AG20443 (cell line): ENCODE measurements around the gene MYPN.
A peak's percentile ranks its signal among the peaks of the same experiment; 100 is the strongest.
"Not testable (repeated sequence)": the region's sequence is repeated elsewhere in the genome, so short reads cannot be mapped to it uniquely, and the experiment has no call there.

Experiments
- DNase-seq: peaks from one replicate; pipeline ENCODE4 v3.0.0; 2012; ENCODE audit warnings: low spot score, mixed read lengths

The MYPN gene

GRCh38 chr10:68137171-68137570 lies 27.9 kb downstream of the MYPN start:
- peak; percentile 16 for DNase-seq

DNA sequence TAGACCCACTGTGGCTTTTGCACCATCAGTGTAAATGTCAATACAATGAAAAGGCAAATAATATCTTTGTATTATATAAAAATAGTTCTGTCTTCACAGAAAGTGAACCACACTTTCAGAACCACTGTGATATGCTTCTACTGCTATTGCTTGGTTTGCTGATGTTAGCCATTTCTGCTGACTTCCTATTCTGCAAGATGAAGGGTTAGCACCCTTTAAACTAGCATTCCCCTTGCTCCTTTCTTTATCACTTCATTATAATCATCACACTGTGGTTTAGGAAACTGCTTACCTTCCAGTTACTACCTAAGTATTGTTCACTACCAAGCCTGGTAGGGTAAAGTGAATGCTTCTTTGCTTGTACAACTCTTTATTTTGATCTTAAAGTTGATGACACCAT lies 29.2 kb downstream of the MYPN start:
- no peak for DNase-seq

- no peak for DNase-seq
Measured at GRCh38 chr10:68139448-68140272, 30.4 kb downstream of the MYPN start.

- DNase-seq, result no peak
Measured at GRCh38 chr10:68142761-68143160, 33.5 kb downstream of the MYPN start.

DNA sequence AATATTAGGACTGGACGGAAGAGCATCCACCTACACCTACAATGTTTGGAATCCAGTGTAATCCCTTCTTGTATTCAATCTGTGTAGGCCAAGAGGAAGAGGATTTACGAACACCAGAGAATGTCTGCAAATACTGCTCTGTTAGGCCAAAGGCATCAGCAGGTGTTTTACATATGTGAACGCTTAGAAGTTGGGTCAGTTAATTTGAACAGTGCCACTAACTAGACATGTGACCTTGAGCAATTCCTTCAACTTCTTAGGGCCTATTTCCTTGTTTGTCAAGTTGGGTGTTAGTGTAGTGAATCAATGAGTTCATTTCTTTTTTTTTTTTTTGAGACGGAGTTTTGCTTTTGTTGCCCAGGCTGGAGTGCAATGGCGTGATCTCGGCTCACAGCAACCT lies 35.4 kb downstream of the MYPN start:
- no peak for DNase-seq

DNA sequence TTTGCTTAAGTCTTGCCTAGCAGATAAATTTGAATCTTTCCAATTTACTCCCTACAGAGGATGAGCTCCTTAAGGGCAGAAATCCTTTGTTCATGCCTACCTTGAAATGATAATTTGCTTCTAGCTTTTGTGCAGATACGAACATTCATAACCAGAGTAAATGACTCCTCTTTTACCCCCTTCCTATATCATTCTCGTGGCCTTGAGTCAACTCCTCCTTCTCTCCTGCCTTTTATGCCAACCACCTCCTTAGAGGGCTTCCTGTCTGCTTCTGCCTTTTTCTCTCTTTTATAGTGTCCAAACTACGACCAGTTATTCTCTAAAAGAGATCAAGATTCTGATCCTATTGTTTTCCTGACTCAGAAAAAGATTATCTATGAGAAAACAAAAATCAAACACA lies 36.4 kb downstream of the MYPN start:
- DNase-seq, result no peak

DNA sequence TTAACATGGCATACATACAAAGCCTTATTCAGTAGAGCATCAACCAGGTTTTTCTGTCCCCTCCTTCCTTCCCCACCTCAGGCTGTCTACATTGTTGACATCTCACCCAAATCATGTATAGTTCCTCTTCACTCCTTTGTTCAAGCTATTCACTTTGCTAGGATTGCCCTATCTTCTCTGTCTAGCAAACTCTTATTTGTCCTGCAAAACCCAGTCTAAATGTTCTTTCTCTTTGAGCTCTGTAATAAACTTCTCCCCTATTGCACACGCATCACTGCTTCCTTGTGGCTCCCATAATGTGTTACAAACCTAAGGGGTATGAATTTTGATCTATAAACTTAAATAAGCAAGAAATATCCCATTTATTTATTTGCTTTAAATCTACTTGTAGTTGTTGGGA lies 36.8 kb downstream of the MYPN start:
- DNase-seq, result no peak

GRCh38 chr10:68151453-68151852 lies 42.2 kb downstream of the MYPN start:
- no peak for DNase-seq

DNA sequence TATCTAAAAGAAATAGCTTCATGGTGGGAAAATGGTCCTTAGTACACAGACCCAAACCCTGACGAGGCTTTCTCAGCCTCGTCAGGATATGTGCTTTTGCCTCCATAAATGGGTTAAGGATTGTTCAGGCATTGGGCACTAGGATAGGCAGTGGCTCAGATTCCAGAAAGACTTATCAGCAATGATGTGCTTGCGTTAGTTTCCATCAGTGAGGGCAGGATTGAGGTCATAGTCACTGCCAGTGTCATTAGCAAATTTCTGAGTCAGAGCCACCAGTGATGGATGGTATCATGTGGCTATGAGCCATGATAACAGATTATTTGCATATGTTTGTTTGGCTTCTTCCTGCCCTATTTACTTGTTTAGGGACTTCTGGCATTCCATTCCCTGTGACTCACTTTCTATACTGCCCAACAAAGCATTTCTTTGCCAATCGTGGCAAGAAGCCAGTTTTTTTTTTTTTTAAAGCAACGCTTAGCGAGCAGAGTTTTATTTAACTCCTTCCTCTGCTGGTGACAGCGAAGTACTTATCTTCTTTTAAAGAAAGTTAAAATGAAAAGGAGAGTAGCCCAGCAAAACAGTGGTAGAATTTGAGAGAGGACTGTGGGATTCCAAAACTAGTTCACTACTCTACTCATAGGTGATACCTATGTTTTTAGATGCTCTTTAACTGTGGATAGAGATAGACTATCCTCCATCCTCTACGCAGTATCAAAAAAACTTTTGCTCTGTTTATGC lies 44.4 kb downstream of the MYPN start:
- peak; percentile 89 for DNase-seq

- peak; percentile 41 for DNase-seq
Measured at GRCh38 chr10:68154211-68154497, 44.9 kb downstream of the MYPN start.

DNA sequence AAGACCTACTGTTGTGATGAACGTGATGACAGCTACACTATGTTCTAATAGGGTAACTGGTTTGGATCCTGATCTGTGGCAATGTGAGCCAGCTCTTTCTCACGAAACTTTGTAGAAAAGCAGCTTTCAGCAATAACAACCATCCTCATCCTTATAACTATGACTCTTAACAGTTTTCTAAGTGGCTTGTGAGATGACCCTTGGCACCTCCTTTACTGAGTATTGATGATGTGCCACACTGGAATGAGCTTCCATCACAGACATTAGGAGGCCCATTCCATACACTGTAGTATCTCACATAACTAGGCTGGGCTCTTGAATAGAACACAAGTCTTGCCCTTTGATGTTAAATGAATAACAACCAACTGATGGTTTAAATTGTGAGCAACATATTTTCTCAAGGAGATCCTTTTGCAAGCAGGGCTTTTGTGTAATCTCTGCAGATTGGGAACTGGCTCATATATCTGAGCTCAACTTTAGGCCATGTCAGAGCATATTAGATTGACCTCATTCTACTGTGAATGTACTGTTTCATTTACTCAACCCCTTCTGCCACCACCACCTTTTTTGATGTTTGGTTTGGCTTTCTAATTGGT lies 46.4 kb downstream of the MYPN start:
- DNase-seq, result peak; percentile 20

DNA sequence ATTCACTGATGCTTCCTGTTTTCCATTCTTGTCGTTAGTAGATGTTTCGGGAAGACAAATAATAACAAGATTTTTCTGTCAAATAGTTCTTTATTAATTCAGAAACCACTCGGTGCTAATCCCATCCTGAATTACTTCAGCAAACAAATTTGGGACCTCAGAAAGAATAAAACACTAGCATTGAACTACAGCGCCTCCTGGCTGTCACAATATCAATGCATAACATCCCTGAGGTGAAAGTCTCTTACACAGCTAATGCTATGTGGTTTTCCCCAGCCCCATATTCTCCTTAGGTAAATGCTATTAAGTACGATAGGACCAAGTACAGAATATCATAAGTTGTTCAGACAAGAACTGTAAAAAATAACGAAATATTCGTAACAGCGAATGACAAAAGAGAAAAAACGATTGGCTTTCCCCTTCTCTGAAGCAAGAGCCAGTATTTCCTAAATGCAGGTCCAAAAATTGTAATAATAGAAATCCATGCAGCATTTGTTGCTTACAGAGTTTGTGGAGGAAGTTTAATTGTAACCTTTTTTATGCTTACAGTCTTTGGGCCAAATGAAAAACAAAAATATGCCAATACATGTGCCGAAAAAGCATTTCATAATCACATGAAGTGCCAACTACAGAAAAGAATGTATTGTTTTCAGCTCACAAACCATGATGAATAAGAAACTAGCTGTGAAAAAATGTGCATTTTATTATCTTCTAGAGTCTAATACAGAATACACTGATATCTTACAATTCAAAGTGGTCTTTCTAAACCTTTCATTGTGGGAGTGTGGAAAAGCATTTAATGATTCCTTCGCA lies 47.3 kb downstream of the MYPN start:
- peak; percentile 45 for DNase-seq

DNA sequence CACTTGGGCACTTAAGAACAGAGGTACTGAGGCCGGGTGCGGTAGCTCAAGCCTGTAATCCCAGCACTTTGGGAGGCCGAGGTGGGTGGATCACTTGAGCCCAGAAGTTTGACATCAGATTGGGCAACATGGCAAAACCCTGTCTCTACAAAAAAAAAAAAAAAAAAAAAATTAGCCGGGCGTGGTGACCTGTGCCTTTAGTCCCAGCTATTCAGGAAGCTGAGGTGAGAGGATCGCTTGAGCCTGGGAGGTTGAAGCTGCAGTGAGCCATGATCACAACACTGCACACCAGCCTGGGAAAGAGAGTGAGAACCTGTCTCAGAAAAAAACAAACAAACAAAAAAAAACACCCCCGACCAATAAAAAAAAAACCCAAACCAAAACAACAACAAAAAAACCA lies 48.2 kb downstream of the MYPN start:
- not testable (repeated sequence) for DNase-seq

DNA sequence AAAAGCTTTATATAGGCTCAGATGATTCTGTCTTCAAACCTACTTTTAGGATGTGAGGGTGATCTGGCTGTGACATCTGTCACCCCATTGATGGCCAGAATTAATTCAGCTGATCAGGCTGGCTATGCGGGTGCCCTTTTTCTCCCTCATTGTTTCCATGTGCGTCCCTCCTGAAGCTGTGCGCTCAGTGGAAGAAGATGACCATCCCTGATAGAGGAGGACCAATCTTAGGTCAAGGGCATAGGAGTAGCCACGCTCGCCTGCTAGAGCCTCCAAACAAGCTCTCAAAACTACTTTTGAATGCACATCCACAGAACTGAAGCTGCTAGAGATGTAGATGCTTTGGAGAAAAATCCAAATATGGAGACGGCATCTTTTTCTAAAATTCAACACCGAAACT lies 48.7 kb downstream of the MYPN start:
- DNase-seq, result no peak

DNA sequence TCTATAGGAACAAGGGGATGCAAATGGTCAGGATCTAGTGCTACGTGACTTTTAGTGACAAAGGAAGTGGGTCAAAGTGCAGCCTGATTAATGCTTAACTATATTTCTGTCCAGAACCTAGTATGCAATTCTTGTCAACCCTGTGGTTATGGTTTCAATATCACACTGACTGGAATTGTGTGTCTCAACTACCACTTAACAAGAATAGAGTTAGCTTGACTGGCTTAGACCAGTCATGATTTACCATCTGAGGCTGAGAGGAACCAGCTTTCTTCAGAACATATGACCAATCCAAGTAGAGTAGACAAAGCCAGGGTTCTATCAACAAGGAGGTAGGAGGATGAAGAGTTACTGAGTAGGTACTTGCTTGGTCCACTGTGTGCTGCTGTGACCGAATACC lies 54.4 kb downstream of the MYPN start:
- DNase-seq, result no peak

DNA sequence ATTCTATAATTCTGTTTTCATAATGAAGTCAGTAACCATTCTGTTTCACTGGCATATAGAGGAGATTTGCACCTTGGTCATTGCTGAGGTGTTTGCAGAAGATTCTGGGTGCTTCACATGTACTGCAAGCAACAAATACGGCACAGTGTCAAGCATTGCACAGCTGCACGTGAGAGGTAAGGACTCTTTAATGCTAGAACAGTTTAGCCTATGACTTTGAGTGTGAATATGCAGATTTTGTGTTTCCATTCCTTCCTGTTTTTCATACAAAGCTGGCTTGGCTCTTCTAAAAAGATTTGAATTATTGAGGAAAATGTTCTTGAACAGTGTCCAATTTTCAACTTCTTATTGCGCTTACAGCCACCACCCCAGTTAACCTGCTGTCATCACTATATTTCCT lies 56.4 kb downstream of the MYPN start:
- no peak for DNase-seq

- peak; percentile 29 for DNase-seq
Measured at GRCh38 chr10:68166871-68167585, 57.7 kb downstream of the MYPN start.

DNA sequence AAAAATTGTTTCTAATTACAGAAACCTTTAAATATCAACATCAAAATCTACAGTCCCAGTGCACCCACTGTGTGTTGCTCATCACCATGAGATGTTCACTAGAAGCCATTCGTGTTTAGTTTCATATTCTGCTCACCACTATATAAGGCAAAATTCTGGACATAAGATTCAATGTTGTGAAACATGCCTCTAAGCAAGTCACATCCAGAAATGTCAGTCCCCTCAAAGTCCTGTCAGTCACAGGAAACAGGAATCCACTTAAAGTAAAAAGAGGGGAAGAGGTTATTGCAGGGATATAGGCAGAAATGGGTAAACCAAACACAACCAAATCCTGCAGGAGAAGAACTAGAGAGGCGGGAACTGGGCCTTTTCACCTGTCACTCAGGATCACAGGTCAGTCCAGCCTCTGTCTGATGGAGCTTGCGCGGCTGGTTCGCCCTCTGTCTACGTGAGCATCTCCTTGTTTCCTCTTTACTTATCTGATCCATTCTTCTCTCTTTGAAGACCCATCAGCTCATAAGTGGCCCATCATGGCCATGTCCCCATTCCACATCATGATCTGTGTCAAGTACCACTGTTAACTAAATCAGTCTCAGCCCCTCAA lies 58.4 kb downstream of the MYPN start:
- DNase-seq, result no peak

DNA sequence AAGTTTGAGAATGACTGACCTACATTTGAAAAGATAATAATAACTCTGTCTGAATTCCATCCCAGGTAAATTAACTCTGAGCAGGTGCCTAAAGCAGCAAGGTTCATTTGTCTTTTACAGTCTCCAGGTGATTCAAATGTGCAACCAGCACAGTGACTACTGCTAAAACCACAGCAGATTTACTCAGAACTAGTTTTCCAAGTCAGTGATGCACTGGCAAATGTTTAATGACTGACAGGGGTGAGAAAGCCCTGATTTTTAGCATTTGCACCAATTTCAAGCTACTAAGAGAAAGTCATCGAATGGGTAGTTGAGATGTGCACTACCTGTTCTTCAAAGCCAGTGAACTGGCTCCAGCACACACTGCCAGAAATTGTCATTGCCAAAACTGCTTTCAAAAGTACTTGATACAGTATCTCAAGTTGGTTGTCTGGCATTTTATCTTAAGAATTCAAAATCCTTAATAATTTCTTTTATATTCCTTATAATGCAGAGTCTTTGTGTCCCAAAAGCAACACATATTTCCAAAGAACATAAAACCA lies 62.3 kb downstream of the MYPN start:
- no peak for DNase-seq

DNA sequence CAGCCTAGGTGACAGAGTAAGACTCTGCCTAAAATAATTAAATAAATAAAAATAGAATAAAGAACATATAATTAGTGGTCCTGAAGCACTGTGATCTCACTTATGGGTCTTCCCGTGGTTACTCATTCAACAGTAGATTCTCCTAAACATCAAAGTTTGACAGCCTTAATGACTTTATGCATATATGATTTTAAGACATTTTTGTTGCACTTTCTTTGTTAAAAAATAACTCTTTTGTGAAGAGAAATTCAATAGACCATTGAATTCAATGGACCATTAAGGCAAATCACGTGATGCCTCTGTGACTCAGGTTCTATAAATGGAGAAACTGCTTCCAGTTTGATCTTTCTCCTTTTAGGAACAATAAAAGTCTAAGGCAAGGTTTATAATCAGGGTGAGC lies 63.0 kb downstream of the MYPN start:
- DNase-seq, result no peak

GRCh38 chr10:68175949-68176348 lies 66.7 kb downstream of the MYPN start:
- DNase-seq, result no peak
